HG03521 (cell line): Measurements from ENCODE around the gene TMEM185B.
"Not testable (repeated sequence)": the region's sequence is repeated elsewhere in the genome, so short reads cannot be mapped to it uniquely, and the experiment has no call there.

Experiments used
- ATAC-seq: cut with Tn5 transposase; IDR thresholded peaks from one replicate; pipeline ENCODE4 v1.9.1; 2021; ENCODE audit warnings: mild to moderate bottlenecking, moderate library complexity; ENCODE audit not compliant: unreplicated experiment

Gene TMEM185B

DNA sequence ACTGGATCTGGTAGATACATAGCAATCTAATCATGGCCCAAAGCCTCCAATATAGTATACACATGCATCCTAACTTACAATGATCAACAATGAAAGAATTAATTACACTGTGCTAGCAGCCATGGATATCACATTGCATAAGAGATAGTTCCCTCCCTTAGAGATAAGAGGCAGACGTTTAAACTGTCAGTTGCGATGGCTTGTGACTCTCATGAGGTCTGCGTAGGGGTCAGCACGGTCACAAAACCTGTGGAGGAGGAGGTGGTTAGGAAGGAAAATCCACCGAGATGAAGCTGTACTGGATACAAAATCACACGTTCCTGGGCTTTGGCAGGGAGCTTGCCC lies 28.7 kb upstream of the TMEM185B start:
- no peak for ATAC-seq

DNA sequence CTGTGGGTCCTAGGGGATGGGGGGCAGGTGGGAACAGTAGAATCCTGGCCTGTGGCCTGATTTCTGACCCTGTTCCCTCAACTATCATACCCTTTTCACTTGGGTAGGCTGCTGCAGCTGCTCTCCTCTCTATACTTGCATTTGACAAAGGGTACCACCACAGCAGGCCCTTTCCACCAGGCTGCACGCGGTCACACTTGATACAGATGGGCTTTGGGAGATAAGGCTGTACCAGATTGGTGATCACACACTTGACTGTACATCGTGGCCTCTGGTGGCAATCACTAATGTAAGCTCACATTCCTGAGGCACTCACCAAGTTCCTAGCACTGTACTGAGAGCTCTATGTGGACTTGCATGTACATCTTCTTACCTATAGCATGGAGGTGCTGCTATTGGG lies 27.9 kb upstream of the TMEM185B start:
- ATAC-seq: no peak

DNA sequence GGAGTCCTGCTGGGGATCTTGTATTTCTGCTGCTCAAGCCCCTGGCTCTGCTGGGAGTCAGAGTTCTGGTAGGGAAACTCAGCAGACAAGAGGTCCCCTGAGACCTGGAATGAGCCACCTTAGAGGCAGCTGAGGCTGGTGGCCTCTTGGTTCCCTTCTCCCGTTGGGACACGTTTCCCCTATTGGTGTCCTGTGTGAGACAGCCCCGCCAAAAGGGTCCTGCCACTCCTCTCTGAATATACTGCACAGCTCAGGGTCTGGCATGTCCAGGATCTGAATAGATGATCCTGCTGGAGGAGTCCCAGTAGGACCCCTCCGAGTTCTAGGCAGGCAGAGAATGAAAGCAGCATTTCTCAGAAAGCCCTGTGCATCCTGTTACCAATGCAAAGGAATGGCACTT lies 27.4 kb upstream of the TMEM185B start:
- ATAC-seq: no peak

GRCh38 chr2:120247851-120248250 lies 24.7 kb upstream of the TMEM185B start:
- no peak for ATAC-seq

- ATAC-seq: no peak
These were observed 23.5 kb upstream of the TMEM185B start for GRCh38 chr2:120246546-120247300.

GRCh38 chr2:120245520-120246332 lies 22.5 kb upstream of the TMEM185B start:
- ATAC-seq: no peak

GRCh38 chr2:120244656-120245519 lies 21.7 kb upstream of the TMEM185B start:
- no peak for ATAC-seq

- no peak for ATAC-seq
These were observed 20.8 kb upstream of the TMEM185B start for GRCh38 chr2:120243875-120244553.

DNA sequence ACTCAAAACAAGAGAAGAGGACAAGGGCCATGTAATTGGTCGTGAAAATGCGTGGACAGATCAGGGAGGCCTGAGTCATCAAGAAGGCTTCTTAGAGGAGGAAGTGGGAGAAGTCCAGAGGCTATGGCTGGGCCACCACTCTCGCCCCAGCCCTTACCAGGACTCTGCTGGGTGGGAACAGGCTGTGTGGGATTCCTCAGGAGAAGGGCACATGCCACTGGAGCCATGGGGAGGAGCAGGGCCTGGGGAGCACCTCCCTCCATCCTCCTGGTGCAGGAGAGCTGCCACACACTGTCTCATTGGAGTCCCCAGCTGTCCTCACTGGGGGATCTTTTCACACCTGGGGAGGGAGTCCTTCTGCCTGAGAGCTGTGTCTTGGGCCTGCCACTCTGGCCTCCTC lies 20.0 kb upstream of the TMEM185B start:
- no peak for ATAC-seq

DNA sequence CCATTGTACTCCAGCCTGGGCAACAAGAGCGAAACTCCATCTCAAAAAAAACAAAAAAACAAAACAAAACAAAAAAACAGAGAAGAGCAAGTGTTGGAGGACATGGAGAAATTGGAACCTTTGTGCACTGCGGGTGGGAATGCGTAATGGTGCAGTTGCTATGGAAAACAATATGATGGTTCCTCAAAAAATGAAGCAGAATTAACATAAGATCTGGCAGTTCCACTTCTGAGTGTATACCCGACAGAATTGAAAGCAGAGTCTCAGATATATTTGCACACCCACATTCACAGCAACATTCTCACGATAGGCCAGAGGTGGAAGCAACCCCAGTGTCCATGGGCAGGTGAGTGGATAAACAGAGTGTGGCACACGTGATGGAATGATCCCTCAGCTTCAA lies 18.5 kb upstream of the TMEM185B start:
- ATAC-seq: no peak

DNA sequence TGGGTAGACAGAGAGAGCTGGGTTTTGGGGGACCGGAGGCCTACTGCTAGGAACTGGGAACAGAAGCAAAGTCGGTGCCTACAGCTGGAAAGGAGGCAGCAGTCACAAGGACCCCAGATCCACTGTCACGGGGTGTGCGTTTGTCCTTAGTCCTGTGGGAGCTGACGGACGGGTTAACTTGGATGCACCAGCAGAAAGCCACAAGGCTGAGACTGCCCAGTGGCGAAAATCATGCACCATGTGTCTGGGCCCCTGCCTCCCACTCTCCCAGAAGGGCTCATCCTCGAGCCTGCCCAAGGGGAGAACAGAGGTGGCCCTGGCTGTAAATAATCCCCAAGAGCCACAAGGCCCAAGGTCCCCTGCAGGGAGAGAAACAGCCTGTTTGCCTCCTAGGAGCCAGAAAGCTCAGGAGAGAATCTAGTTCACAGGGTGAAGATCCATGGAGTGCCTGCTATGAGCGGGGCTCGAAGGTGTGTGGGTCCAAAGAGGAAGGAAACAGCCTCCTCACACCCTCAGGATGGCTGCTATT lies 17.8 kb upstream of the TMEM185B start:
- no peak for ATAC-seq

DNA sequence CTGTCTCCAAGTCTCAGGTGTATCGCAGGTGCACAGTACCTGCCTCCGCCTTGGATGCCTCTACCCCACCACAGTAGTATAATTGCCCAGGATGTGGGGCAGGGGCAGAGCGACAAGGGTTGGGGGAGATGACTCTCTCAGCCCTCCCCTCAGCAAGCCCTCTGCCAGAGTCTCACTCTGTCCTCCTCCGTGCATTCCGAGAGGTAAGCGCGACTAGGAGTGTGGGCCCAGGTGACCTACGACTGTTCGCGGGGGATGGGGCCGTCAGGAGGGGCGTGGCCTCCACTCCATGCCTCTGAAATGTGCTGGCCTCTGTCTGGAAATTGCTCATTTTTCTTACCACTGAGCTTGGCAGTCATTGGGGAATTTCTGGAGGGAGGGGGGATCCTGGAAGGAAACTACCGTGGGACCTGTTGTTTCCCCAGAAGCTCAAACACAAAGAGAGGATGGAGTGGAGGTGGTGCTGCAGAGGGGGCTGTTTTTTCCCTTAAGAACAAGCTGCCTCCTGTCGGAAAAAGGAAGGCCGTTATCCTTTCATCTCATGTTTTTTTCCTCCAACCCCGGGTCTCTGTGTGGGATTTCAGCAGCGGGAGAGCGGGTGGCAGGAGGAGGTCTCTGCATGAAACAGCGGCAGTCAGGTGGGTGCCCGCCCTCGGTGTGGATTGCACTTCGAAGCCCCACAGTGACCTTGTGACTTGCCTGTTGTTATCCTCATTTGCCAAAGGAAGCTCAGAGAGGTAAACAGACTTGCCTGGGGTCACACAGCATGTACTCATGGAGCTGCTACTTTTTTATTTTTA lies 16.5 kb upstream of the TMEM185B start:
- no peak for ATAC-seq

- ATAC-seq: no peak
These were observed 15.7 kb upstream of the TMEM185B start for GRCh38 chr2:120238728-120239487.

DNA sequence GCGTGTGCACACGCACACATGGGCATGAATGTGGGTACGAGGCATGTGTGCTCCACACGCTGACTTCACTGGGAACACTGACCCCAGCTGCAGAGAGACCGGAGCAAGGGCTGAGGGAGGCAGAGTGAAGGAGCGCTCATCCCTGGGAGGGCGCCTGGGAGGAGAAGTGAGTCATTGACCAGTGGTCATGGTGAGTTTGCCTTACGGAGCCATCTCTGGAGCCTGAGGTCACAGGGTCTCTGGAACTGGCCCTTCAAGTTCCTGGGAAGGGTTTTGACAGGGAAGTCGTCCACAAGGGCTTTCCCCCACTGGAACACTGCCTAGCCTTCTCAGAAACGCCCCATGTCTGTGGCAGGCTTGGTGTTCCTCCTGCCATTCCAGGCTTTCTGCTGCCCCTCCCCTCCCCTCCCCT lies 14.3 kb upstream of the TMEM185B start:
- ATAC-seq: no peak

- ATAC-seq: no peak
These were observed 13.6 kb upstream of the TMEM185B start for GRCh38 chr2:120236791-120237190.

DNA sequence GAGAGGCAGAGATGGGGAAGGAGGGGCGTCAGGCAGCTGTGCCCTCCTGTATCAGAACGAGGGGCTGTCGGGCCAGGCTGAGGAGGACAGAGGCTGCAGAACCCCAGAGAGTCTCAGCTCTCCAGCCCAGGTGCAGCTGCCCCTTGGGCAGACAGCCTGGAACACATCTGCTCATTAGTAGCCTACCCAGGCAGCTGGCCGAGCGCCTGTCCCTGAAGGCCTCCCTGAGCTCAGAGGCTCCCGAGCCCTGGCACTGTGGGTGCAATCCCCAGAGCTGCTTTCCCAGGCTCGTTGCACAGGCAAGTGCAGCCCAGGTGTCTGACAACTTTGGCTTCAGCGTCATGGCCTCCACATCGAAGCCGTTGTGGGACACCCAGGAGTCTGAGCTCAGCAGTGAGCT lies 13.1 kb upstream of the TMEM185B start:
- no peak for ATAC-seq

GRCh38 chr2:120235681-120236080 lies 12.5 kb upstream of the TMEM185B start:
- ATAC-seq: no peak

DNA sequence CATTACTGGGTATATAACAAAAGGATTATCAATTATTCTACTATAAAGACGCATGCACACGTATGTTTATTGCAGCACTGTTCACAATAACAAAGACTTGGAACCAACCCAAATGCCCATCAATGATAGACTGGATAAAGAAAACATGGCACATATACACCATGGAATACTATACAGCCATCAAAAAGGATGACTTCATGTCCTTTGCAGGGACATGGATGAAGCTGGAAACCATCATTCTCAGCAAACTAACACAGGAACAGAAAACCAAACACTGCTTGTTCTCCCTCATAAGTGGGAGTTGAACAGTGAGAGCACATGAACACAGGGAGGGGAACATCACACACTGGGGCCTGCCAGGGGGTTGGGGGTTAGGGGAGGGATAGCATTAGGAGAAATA lies 12.0 kb upstream of the TMEM185B start:
- not testable (repeated sequence) for ATAC-seq

DNA sequence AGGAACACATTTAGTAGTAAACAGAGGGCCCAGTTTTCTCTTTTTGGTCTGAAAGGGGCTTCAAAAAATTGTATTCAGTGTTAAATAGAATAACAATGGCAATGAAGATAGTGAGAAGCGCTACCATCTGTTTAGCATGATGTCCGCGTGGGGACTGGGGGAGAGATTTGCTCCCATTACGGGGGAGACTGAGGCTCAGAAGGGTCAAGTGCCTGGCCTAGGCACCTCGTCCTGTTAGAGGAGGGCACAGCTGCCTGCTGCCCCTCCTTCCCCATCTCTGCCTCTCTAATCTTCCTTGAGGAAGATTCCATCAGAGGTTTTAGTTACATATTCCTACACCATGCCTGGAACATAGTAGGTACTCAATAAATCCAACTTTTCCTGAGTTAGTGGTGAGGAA lies 10.1 kb upstream of the TMEM185B start:
- ATAC-seq: no peak
